H9 (cell line): ENCODE data around the gene PPIF. TPM values are rescaled to one million over a fixed set of nuclear protein-coding genes. Genes with fewer than 3 reads are reported as not detected.

Experiments
- DNase-seq: peaks from one replicate; pipeline ENCODE4 v3.0.0-alpha.2; 2017
- H2AFZ ChIP-seq: one replicate; pipeline ENCODE4 v1.6.1; 2013; ENCODE audit warnings: mild to moderate bottlenecking, low read length, control low read depth, moderate library complexity
- H2AK5ac ChIP-seq: 2 replicates; pipeline ENCODE4 v1.6.1; 2013; ENCODE audit warnings: low read length, control low read depth, mixed read lengths; ENCODE audit not compliant: insufficient read length
- H2BK120ac ChIP-seq: one replicate; pipeline ENCODE4 v1.6.1; 2013; ENCODE audit warnings: low read depth, mild to moderate bottlenecking, low read length, control low read depth, inconsistent platforms; ENCODE audit not compliant: poor library complexity, severe bottlenecking
- H2BK12ac ChIP-seq: 2 replicates; pipeline ENCODE4 v1.6.1; 2013; ENCODE audit warnings: low read length, control low read depth, mixed read lengths, low read depth; ENCODE audit not compliant: insufficient read length
- H2BK15ac ChIP-seq: 2 replicates; pipeline ENCODE4 v1.6.1; 2013; ENCODE audit warnings: low read depth, low read length, control low read depth
- H2BK20ac ChIP-seq: one replicate; pipeline ENCODE4 v1.6.1; 2013; ENCODE audit warnings: low read depth, mild to moderate bottlenecking, low read length, control low read depth, inconsistent platforms; ENCODE audit not compliant: poor library complexity, severe bottlenecking
- H2BK5ac ChIP-seq: 2 replicates; pipeline ENCODE4 v1.6.1; 2013; ENCODE audit warnings: low read length, control low read depth, mixed read lengths; ENCODE audit not compliant: insufficient read length
- H3K14ac ChIP-seq: 2 replicates; pipeline ENCODE4 v1.6.1; 2013; ENCODE audit warnings: low read length, control low read depth; ENCODE audit not compliant: insufficient read depth
- H3K18ac ChIP-seq: 2 replicates; pipeline ENCODE4 v1.6.1; 2013; ENCODE audit warnings: low read depth, mild to moderate bottlenecking, mixed read lengths, low read length, control low read depth; ENCODE audit not compliant: insufficient read length
- H3K23ac ChIP-seq: 2 replicates; pipeline ENCODE4 v1.6.1; 2013; ENCODE audit warnings: low read length, control low read depth, mixed read lengths, low read depth; ENCODE audit not compliant: insufficient read length
- H3K23me2 ChIP-seq: 2 replicates; pipeline ENCODE4 v1.6.1; 2013; ENCODE audit warnings: low read depth, mild to moderate bottlenecking, mixed read lengths, low read length, control low read depth; ENCODE audit not compliant: insufficient read length, poor library complexity, severe bottlenecking
- H3K27ac ChIP-seq: 2 replicates; pipeline ENCODE4 v1.5.1; 2013; ENCODE audit warnings: low read length, control low read depth, mixed read lengths, low read depth; ENCODE audit not compliant: insufficient read length
- H3K27me3 ChIP-seq: 2 replicates; pipeline ENCODE4 v1.6.1; 2013; ENCODE audit warnings: low read length, control low read depth, inconsistent platforms; ENCODE audit not compliant: insufficient read depth
- H3K4ac ChIP-seq: 2 replicates; pipeline ENCODE4 v1.6.1; 2013; ENCODE audit warnings: low read depth, mild to moderate bottlenecking, control low read depth, inconsistent platforms, low read length, moderate library complexity
- H3K4me1 ChIP-seq: 2 replicates; pipeline ENCODE4 v1.6.1; 2013; ENCODE audit warnings: low read length, control low read depth, inconsistent platforms; ENCODE audit not compliant: insufficient read depth
- H3K4me2 ChIP-seq: 2 replicates; pipeline ENCODE4 v1.6.1; 2013; ENCODE audit warnings: low read length, control low read depth, mixed read lengths; ENCODE audit not compliant: insufficient read length, insufficient read depth
- H3K56ac ChIP-seq: 2 replicates; pipeline ENCODE4 v1.6.1; 2013; ENCODE audit warnings: low read depth, mild to moderate bottlenecking, mixed read lengths, low read length, control low read depth; ENCODE audit not compliant: insufficient read length
- H3K79me1 ChIP-seq: 2 replicates; pipeline ENCODE4 v1.6.1; 2013; ENCODE audit warnings: low read depth, mild to moderate bottlenecking, moderate library complexity, low read length, control low read depth, inconsistent platforms; ENCODE audit not compliant: insufficient read depth, poor library complexity, severe bottlenecking
- H3K79me2 ChIP-seq: 2 replicates; pipeline ENCODE4 v1.6.1; 2013; ENCODE audit warnings: low read length, control low read depth, inconsistent platforms; ENCODE audit not compliant: insufficient read depth
- H3K9ac ChIP-seq: 2 replicates; pipeline ENCODE4 v1.6.1; 2013; ENCODE audit warnings: low read length, control low read depth, mixed read lengths; ENCODE audit not compliant: insufficient read length; ENCODE audit errors: extremely low read depth
- H3K9me3 ChIP-seq: one replicate; pipeline ENCODE4 v1.6.1; 2013; ENCODE audit warnings: low read depth, low read length, inconsistent platforms; ENCODE audit not compliant: control insufficient read depth
- H3T11ph ChIP-seq: one replicate; pipeline ENCODE4 v1.6.1; 2013; ENCODE audit warnings: mild to moderate bottlenecking, low read length, control low read depth, inconsistent platforms
- H4K20me1 ChIP-seq: one replicate; pipeline ENCODE4 v1.6.1; 2013; ENCODE audit not compliant: control insufficient read depth, insufficient read length, insufficient read depth
- H4K5ac ChIP-seq: 2 replicates; pipeline ENCODE4 v1.6.1; 2013; ENCODE audit warnings: low read depth, mild to moderate bottlenecking, mixed read lengths, low read length, control low read depth; ENCODE audit not compliant: insufficient read length
- H4K8ac ChIP-seq: replicated peaks from 2 replicates; pipeline ENCODE4 v1.6.1; 2013; ENCODE audit warnings: low read length, control low read depth, mixed read lengths, low read depth; ENCODE audit not compliant: insufficient read length
- H4K91ac ChIP-seq: 2 replicates; pipeline ENCODE4 v1.6.1; 2013; ENCODE audit warnings: low read depth, mild to moderate bottlenecking, moderate library complexity, mixed read lengths, low read length, control low read depth; ENCODE audit not compliant: insufficient read length
- H3K27ac Mint-ChIP-seq, 3 experiments: 2 replicates in 2 of 3; 3 replicates in 1 of 3; pipeline ENCODE4 v1.8.0; 2020 to 2021; ENCODE audit warnings: mixed read lengths in 3 of 3, mild to moderate bottlenecking in 1 of 3, moderate library complexity in 1 of 3
- H3K27me3 Mint-ChIP-seq: 2 replicates; pipeline ENCODE4 v1.8.0; 2021; ENCODE audit warnings: low read depth, mild to moderate bottlenecking, moderate library complexity, mixed read lengths
- H3K36me3 Mint-ChIP-seq, 3 experiments: 2 replicates in 2 of 3; 3 replicates in 1 of 3; pipeline ENCODE4 v1.8.0; 2020 to 2021; ENCODE audit warnings: low read depth in 3 of 3, mixed read lengths in 3 of 3; ENCODE audit not compliant: insufficient read depth in 1 of 3
- H3K4me1 Mint-ChIP-seq, 2 experiments: 2 replicates each; pipeline ENCODE4 v1.8.0; 2020; ENCODE audit warnings: mixed read lengths in 2 of 2
- H3K4me3 Mint-ChIP-seq, 2 experiments: 2 replicates in 1 of 2; 3 replicates in 1 of 2; pipeline ENCODE4 v1.8.0; 2020 to 2021; ENCODE audit warnings: mild to moderate bottlenecking in 2 of 2, mixed read lengths in 2 of 2, moderate library complexity in 1 of 2
- H3K9me3 Mint-ChIP-seq, 2 experiments: 2 replicates in 1 of 2; 3 replicates in 1 of 2; pipeline ENCODE4 v1.8.0; 2020; ENCODE audit warnings: mild to moderate bottlenecking in 2 of 2, mixed read lengths in 2 of 2, moderate library complexity in 1 of 2
- WGBS: extraction: QIAGEN DNeasy Blood & Tissue Kit; methylation state at CpG from one replicate; pipeline ENCODE4 v1.1.7; 2013; ENCODE audit warnings: missing lambda C conversion rate, low lambda C conversion rate, mixed read lengths; ENCODE audit not compliant: insufficient read length; ENCODE audit errors: extremely low coverage; 5-methylcytosine and 5-hydroxymethylcytosine counted together
- total RNA-seq: library from RNA; stranded (reverse); gene quantifications from 2 replicates; pipeline ENCODE4 v1.2.1, GENCODE V29; 2021
- TF ChIP-seq, protein P1 (sequence below): fragments of 200-600 bp; sonication (generic); conservative IDR thresholded peaks from 3 replicates; pipeline ENCODE4 v1.8.0; 2021; ENCODE audit warnings: antibody characterized with exemption, mild to moderate bottlenecking

PPIF gene
- total RNA-seq, 1 experiment from 2014 or later: 79.7 TPM

GRCh38 chr10:79360499-79361342, 13.5 kb downstream of the PPIF start:
- no peak overlapping the region for H2BK5ac ChIP-seq
- Mint-ChIP-seq H3K27ac (no peak overlapping the region), H3K36me3 (peaks cover 7 to 15% (median 12%) of the 10 kb centered on the region in 3 experiments; a peak in 6 of 7 replicates), H3K4me1 (no peaks in the 10 kb centered on the region), H3K27me3 (peaks cover 13% of the 10 kb centered on the region), H3K4me3 (no peak overlapping the region), H3K9me3 (peaks cover 0 to 4% of the 10 kb centered on the region in 2 experiments; a peak in 1 of 5 replicates)
- no peak overlapping the region for H3K4ac ChIP-seq
- H3K79me2 ChIP-seq: no peaks in the 10 kb centered on the region
- no peak overlapping the region for H3T11ph ChIP-seq
- no peak overlapping the region for H2BK20ac ChIP-seq
- H2BK12ac ChIP-seq: no peak overlapping the region
- no peak overlapping the region for H3K18ac ChIP-seq
- no peak overlapping the region for H4K8ac ChIP-seq
- no peaks in the 10 kb centered on the region for H3K27me3 ChIP-seq
- TF ChIP-seq, protein P1, sequence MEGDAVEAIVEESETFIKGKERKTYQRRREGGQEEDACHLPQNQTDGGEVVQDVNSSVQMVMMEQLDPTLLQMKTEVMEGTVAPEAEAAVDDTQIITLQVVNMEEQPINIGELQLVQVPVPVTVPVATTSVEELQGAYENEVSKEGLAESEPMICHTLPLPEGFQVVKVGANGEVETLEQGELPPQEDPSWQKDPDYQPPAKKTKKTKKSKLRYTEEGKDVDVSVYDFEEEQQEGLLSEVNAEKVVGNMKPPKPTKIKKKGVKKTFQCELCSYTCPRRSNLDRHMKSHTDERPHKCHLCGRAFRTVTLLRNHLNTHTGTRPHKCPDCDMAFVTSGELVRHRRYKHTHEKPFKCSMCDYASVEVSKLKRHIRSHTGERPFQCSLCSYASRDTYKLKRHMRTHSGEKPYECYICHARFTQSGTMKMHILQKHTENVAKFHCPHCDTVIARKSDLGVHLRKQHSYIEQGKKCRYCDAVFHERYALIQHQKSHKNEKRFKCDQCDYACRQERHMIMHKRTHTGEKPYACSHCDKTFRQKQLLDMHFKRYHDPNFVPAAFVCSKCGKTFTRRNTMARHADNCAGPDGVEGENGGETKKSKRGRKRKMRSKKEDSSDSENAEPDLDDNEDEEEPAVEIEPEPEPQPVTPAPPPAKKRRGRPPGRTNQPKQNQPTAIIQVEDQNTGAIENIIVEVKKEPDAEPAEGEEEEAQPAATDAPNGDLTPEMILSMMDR: no peak
- no peak overlapping the region for H2AFZ ChIP-seq
- no peaks in the 10 kb centered on the region for H3K9me3 ChIP-seq
- no peak overlapping the region for H4K91ac ChIP-seq
- H3K4me1 ChIP-seq: no peaks in the 10 kb centered on the region
- no peaks in the 10 kb centered on the region for H3K79me1 ChIP-seq
- no peak overlapping the region for H3K4me2 ChIP-seq
- H4K5ac ChIP-seq: no peak overlapping the region
- H2BK15ac ChIP-seq: no peak overlapping the region
- H4K20me1 ChIP-seq: no peaks in the 10 kb centered on the region
- H3K23ac ChIP-seq: no peak overlapping the region
- H3K27ac ChIP-seq: no peak overlapping the region
- no peak overlapping the region for H3K9ac ChIP-seq
- DNase-seq: peak; percentile 19
- no peak overlapping the region for H3K56ac ChIP-seq
- H3K14ac ChIP-seq: no peak overlapping the region
- no peaks in the 10 kb centered on the region for H3K23me2 ChIP-seq
- no CpG with 5 or more reads among the region's 5 CpGs for WGBS
- H2AK5ac ChIP-seq: no peak overlapping the region
- H2BK120ac ChIP-seq: no peak overlapping the region
